GM23338 (cell line): ENCODE measurements around the gene TNFRSF17.

Experiments used
- CREB1 ChIP-seq: fragments of 250-450 bp; sonication (Bioruptor Pico); IDR thresholded peaks from 2 replicates; pipeline ENCODE4 v1.5.0; 2020; ENCODE audit warnings: low read depth, mild to moderate bottlenecking, moderate library complexity
- CTCF ChIP-seq, 2 experiments: fragments of 200-600 bp in 1 of 2; sonication (generic) in 1 of 2; conservative IDR thresholded peaks; 2 replicates each; pipeline versions ENCODE4 v1.5.1 to v1.6.1; 2016 to 2017; ENCODE audit warnings: antibody characterized with exemption in 2 of 2, low read depth in 2 of 2, mild to moderate bottlenecking in 2 of 2, moderate library complexity in 1 of 2
- EZH2 ChIP-seq: fragments of 200-600 bp; sonication (generic); IDR thresholded peaks from one replicate; pipeline ENCODE4 v1.8.0; 2017; ENCODE audit warnings: antibody characterized with exemption, mild to moderate bottlenecking, low read depth; ENCODE audit not compliant: unreplicated experiment
- EZH2phosphoT487 ChIP-seq: fragments of 200-600 bp; sonication (generic); IDR thresholded peaks from one replicate; pipeline ENCODE4 v1.8.1; 2018; ENCODE audit warnings: antibody characterized with exemption; ENCODE audit not compliant: unreplicated experiment
- POLR2AphosphoS5 ChIP-seq: IDR thresholded peaks from 2 replicates; pipeline ENCODE4 v1.6.1; 2016; ENCODE audit warnings: antibody characterized with exemption, low read depth
- TF ChIP-seq, protein P1 (sequence below): IDR thresholded peaks from one replicate; pipeline ENCODE4 v1.6.1; 2018; ENCODE audit warnings: antibody characterized with exemption; ENCODE audit not compliant: unreplicated experiment

DNA sequence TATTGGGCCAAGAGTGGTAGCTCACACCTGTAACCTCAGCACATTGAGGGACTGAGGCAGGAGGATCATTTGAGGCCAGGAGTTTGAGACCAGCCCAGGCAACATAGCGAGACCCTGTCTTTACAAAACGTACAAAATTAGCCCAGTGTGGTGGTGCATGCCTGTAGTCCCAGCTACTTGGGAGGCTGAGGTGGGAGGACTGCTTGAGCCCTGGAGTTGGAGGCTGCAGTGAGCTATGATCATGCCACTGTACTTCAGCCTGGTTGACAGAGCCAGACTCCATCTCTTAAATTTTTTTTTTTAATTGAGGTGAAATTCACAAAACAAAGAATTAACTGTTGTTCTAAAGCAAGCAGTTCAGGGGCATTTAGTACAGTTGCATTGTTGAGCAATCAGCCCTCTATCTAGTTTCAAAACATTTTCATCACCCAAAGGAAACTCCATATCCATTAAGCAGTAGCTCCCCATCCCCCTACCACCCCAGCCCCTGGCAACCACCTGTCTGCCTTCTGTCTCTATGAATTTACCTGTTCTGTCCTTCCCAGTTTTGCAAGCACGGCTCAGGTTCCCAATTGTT lies 27.1 kb downstream of the TNFRSF17 start:
- TF ChIP-seq EZH2: no peak
- no peak for TF ChIP-seq CTCF (conservative IDR thresholded peaks at IDR 0.05; ENCODE audit: low read depth in 2 of 2)
- TF ChIP-seq, protein P1, sequence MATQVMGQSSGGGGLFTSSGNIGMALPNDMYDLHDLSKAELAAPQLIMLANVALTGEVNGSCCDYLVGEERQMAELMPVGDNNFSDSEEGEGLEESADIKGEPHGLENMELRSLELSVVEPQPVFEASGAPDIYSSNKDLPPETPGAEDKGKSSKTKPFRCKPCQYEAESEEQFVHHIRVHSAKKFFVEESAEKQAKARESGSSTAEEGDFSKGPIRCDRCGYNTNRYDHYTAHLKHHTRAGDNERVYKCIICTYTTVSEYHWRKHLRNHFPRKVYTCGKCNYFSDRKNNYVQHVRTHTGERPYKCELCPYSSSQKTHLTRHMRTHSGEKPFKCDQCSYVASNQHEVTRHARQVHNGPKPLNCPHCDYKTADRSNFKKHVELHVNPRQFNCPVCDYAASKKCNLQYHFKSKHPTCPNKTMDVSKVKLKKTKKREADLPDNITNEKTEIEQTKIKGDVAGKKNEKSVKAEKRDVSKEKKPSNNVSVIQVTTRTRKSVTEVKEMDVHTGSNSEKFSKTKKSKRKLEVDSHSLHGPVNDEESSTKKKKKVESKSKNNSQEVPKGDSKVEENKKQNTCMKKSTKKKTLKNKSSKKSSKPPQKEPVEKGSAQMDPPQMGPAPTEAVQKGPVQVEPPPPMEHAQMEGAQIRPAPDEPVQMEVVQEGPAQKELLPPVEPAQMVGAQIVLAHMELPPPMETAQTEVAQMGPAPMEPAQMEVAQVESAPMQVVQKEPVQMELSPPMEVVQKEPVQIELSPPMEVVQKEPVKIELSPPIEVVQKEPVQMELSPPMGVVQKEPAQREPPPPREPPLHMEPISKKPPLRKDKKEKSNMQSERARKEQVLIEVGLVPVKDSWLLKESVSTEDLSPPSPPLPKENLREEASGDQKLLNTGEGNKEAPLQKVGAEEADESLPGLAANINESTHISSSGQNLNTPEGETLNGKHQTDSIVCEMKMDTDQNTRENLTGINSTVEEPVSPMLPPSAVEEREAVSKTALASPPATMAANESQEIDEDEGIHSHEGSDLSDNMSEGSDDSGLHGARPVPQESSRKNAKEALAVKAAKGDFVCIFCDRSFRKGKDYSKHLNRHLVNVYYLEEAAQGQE: no peak
- no peak for TF ChIP-seq POLR2AphosphoS5
- TF ChIP-seq EZH2phosphoT487: no peak
- no peak for TF ChIP-seq CREB1
